Breast epithelium (tissue), 3 donors: Measurements from ENCODE around the gene MCRIP2.

Experiments used
- POLR2A ChIP-seq: fragments of 450-650 bp; IDR thresholded peaks from one replicate; pipeline ENCODE4 v1.6.1; 2016; ENCODE audit warnings: antibody characterized with exemption, mild to moderate bottlenecking, moderate library complexity
- TF ChIP-seq, protein P1 (sequence below), 3 donors: fragments of 450-650 bp; IDR thresholded peaks; one replicate each; pipeline ENCODE4 v1.5.1; 2016 to 2017; ENCODE audit warnings: antibody characterized with exemption in 3 of 3, mild to moderate bottlenecking in 3 of 3, moderate library complexity in 3 of 3

GRCh38 chr16:643050-643368 is 1.4 kb downstream of the MCRIP2 start:
- no peak for TF ChIP-seq POLR2A
- TF ChIP-seq, protein P1, sequence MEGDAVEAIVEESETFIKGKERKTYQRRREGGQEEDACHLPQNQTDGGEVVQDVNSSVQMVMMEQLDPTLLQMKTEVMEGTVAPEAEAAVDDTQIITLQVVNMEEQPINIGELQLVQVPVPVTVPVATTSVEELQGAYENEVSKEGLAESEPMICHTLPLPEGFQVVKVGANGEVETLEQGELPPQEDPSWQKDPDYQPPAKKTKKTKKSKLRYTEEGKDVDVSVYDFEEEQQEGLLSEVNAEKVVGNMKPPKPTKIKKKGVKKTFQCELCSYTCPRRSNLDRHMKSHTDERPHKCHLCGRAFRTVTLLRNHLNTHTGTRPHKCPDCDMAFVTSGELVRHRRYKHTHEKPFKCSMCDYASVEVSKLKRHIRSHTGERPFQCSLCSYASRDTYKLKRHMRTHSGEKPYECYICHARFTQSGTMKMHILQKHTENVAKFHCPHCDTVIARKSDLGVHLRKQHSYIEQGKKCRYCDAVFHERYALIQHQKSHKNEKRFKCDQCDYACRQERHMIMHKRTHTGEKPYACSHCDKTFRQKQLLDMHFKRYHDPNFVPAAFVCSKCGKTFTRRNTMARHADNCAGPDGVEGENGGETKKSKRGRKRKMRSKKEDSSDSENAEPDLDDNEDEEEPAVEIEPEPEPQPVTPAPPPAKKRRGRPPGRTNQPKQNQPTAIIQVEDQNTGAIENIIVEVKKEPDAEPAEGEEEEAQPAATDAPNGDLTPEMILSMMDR (IDR thresholded peaks at IDR 0.05) = no peak
